Astrocyte (in vitro differentiated cells and primary cell): ENCODE measurements around the gene SLC47A2.

Experiments used
- EZH2 ChIP-seq: IDR thresholded peaks from 2 replicates; pipeline ENCODE4 v1.6.1; 2012; ENCODE audit warnings: mild to moderate bottlenecking, low read length, inconsistent platforms; ENCODE audit not compliant: insufficient read depth
- TF ChIP-seq, protein P1 (sequence below): IDR thresholded peaks from 2 replicates; pipeline ENCODE4 v1.5.1; 2011; ENCODE audit warnings: low read depth, mild to moderate bottlenecking, inconsistent platforms, low read length, moderate library complexity; ENCODE audit not compliant: insufficient read depth

GRCh38 chr17:19663097-19663496, 53.3 kb downstream of the SLC47A2 start:
- TF ChIP-seq, protein P1, sequence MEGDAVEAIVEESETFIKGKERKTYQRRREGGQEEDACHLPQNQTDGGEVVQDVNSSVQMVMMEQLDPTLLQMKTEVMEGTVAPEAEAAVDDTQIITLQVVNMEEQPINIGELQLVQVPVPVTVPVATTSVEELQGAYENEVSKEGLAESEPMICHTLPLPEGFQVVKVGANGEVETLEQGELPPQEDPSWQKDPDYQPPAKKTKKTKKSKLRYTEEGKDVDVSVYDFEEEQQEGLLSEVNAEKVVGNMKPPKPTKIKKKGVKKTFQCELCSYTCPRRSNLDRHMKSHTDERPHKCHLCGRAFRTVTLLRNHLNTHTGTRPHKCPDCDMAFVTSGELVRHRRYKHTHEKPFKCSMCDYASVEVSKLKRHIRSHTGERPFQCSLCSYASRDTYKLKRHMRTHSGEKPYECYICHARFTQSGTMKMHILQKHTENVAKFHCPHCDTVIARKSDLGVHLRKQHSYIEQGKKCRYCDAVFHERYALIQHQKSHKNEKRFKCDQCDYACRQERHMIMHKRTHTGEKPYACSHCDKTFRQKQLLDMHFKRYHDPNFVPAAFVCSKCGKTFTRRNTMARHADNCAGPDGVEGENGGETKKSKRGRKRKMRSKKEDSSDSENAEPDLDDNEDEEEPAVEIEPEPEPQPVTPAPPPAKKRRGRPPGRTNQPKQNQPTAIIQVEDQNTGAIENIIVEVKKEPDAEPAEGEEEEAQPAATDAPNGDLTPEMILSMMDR = no peak
- no peak for TF ChIP-seq EZH2
